OCI-M2 (cell line): ENCODE results near the gene ASPG.
"Not testable (repeated sequence)": the region's sequence is repeated elsewhere in the genome, so short reads cannot be mapped to it uniquely, and the experiment has no call there.

Experiments used
- DNase-seq: peaks from one replicate; lab custom pipeline; 2025; ENCODE audit not compliant: unreplicated experiment; lab: John Stamatoyannopoulos, UW

The ASPG gene

DNA sequence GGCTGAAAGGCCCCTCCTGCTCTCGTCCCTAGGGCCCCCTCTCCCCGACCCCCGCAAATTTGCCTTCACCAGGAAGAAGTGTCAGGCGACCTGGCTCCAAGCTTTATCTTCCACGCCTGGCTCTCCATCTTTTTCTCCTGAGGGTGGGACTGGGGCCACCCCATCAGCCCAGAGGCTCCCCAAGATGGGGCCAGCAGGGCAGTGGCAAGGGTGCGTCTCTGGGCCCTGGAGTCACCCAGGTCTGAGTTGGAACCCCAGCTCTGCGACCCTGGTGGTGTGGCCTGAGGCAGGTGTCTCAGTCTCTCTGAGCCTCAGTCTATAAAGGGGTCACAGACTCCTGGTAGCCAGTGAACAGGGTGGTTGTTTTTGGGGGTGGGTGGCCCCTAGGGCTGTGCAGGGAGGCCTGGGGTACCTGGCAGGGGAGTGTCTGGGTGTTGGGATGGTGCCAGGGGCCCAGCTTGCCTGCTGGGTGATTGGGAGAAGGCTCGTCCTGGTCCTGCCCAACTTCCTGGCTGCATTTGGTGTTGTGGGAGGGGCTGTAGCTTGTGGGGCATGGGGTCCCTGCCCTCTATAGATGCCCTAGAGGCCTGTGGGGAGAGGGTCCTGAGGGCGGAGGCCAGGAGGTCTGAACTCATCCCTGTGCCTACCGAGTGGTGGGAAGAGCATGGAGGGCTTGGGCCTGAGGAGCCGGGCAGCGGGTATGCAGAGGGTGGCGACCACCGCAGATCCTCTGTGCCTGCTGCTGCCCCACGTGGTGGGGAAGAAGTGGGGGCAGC lies 60.5 kb downstream of the ASPG start:
- DNase-seq: no peak

DNA sequence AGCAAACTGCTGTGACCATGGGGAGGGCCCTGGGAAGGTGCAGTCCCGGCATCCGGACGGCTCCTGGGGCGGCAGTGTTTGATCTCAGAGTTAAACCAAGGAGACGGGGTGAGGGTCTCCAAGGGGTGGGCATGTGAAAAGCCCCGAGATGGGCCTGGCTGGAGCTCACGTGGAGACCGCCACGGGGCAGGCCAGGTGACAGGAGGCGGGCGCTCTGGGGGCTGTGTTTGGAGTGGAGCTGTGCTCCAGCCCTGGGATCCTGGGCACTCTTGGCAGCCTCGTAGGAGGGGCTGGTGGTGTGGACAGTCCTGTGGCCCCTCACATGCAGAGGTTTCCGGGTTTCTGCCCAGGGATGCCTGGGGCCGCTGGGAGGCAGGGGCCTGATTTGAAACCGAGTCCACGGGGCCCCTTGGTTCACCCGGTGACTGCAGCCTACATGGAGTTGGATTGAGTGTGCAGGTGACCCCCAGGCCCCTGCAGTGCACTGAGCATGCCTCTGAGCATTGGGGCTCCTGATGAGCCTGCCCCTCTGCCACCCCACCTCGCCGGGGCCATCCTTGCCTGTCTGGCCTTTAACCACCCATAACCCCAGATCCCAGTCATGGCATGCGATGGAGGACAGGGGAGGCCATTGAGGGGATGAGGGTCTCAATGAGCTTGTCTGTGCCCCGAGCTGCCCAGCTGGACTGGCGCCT lies 61.3 kb downstream of the ASPG start:
- DNase-seq: no peak

DNA sequence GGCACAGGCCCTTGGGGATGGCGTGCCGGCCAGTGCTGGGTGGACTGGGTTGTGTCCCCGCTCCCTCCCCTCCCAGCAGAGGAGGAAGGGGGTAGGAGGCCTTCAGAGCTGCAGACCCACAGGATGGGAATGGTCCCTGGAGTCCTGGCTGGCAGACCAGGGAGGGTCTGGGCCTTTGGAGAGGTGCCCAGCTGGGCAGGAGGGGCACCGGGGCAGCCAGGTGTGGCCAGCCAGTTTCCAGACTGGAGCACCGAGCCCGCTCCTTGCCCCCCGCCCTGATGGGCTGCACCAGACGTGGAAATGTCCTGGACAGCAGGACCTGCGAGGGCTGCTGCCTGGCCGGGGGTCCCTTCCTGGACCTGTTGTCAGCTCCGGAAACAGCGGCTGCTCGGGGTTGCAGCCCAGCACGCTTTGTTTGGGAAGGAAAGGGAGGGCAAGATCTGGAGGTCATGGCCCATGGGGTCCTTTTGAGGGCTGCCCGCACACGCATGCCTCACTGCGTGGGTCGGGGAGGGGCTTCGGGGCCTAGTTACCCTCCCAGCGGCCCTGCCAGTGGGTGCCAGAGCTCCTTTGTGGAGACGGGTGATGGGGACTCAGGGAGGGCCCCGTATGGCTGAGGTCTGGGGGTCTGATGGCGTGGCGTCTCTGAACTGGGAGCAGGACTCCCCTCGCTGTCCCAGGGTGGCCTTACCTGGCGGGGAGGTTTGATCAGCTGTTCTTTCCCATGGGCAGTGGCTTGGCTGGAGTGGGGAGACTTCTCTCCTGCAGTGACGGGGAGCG lies 62.0 kb downstream of the ASPG start:
- no peak for DNase-seq

DNA sequence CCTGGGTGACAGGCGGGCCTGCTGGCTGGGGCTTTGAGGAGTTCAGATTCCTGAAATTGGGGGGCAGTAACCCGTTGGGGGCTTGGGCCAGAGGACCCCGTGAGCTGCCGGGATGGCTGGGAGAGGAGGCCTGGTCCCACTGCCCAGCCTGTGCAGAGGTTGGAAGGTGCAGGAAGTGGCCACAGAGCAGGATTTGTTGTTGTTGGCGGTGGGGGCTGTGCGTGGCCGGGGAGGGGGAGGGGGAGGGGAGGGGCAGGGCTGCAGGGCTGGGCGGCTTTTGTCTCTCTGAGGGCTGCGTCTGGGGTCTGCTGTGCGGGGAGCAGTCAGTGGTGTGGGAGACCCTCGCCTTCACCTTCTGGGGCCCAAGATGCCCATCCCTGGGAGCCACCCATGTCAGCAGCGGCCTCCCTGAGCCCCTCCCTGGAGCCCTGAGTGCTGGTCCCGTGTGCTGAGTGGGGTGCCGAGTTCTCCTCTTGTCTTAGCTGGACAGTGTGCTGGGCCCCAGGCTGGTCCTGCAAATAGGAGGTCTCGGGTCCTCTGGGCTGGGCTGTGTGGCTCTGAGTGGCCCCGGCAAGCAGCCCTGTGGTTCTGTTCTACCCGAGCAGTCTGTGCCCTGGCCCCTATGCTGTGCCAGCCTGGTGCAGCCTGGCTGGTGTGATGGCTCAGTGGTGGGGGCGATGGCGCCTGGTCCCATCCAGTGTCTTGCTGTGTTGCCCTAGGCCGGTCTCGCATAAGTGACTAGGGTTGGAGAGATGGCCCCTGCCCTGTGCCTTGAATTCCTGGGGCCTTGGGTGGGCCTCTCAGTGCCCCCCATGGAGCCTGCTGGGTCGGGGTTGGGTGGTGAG lies 63.2 kb downstream of the ASPG start:
- no peak for DNase-seq

DNA sequence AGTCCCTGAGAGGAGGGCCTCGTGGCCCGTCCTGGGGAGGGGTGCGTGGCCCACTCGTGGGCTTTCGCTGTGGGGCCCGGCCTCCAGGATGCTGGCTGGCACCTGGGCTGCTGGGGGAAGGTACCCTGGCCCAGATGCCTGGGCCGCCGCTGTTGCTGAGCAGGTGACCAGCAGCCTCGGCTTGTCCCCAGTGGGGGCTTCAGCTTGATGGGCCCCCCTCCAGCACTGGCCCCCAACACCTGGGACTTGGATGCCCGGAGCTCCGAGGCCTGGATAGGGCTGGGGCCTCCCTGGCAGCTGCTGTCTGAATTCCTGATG lies 63.7 kb downstream of the ASPG start:
- DNase-seq: no peak

DNA sequence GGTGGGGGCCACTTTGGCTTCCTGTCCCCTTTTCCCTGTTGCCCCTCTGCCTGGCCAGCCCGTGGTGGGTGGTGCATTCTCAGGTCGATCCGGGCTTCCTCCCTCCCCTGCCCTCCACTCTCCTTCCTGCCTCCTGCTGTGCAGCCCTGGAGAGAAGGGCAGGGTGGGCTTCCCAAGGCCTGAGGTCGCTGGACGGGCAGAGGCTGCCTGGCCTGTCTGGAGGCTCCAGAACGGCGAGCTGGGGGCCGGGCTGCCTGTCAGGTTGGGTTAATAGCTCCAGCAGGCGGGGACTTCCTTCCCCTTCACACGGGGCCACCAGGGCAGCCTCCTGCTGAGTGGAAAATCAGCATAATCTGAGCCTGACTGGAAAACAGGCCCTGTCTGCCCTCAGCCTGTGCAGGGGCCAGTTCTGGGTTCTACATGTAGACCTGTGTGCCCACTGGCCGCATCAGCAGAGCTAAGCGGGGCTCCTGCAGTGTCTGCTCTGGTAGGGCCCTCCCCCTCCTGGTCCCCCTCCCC lies 64.2 kb downstream of the ASPG start:
- DNase-seq: no peak

DNA sequence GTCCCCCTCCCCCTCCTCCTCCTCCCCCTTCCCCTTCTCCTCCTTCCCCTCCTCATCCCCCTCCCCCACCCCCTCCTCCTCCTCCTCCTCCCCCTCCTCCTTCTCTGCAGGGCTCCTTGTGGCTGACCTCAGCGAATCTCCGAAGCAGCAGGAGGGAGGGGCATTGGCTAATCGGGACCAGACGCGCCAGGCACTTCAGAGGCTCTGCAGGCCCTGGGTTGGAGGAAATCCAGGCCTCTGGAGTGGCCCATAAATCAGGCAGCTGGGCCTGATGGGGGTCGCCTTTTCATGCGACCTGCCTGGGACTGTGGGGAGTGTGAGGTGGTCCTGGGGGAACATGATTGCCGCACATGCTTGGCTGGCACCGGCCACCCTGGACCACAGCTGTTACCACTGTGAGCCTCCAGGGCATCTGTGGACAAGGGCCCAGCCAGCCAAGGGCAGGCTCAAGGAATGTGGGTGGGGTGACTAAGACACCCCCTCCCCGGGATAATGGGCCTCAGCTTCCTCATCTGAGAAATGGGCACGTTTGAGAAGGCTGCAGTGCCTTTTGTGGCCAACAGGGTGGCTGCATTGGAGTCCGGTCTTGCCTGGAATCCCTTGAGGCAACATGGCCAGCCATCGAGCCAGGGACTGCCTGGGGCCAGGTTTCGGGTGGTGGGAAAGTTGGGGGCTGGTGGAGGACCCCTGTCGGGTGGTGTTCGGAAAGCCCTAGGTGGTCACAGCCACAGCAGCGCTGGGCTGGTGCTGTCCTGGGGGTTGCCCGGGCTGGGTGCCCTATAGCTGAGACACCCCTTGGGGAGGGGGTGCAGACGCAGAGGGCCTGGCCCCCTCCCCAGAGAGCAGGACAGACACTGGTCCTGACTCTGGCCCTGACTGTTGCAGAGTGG lies 64.9 kb downstream of the ASPG start:
- no peak for DNase-seq

DNA sequence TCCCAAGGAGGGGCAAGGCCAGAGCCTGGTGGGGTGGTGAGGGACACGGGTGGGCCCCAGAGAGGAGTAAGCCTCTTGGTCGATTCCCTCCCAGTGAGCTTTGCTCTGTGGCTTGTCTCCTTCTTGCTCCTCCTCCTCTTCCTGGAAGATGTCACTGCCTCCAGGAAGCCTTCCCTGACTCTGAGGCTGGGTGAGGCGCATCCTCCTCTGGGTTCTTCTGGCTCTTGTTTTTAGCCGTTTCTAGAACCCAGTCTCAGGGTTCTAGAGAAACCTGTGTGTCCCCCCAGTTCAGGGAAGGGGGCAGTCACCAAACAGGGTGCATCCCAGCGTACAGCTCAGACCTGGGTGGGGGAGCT lies 65.5 kb downstream of the ASPG start:
- DNase-seq: no peak

DNA sequence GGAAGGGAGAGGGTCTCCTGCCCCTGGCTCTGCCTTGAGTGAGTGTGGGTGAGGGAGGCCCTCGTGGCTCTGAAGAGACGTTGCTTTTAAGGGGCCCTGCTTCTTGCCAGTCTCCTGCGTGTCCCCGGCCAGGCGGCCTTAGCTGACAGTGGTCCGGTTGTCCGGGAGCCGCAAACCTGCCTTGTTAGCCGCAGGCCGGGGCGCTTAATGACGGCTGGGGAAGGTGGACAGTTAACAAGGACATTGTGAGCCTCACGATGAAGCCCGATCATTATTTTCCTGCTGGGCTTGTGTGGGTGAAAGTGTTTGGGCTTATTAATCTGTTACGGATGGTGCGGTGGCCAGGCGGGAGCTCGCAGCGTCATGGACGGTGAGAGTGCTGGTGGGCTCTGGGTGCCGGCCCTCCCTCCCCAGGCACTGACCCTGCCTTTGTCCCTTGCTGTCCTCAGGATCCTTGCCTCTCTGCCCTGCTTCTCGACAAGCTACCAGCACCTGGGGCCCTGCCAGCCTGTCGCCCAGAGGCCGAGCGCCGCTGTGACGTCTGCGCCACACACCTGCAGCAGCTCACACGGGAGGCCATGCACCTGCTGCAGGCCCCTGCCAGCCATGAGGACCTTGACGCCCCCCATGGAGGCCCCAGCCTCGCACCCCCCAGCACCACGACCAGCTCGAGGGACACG lies 66.2 kb downstream of the ASPG start:
- no peak for DNase-seq

DNA sequence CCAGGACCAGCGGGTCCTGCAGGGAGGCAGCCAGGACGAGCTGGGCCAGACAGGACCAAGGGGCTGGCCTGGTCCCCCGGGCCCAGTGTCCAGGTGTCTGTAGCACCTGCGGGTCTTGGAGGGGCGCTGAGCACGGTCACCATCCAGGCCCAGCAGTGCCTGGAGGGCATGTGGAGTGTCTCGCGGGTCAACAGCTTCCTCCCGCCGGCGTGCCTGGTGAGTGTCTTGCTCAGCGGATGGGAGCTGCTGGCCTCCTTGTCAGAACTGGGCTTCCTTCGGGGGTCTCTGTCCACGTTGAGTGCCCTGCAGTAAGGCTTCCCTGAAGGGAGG lies 66.7 kb downstream of the ASPG start:
- DNase-seq: no peak

DNA sequence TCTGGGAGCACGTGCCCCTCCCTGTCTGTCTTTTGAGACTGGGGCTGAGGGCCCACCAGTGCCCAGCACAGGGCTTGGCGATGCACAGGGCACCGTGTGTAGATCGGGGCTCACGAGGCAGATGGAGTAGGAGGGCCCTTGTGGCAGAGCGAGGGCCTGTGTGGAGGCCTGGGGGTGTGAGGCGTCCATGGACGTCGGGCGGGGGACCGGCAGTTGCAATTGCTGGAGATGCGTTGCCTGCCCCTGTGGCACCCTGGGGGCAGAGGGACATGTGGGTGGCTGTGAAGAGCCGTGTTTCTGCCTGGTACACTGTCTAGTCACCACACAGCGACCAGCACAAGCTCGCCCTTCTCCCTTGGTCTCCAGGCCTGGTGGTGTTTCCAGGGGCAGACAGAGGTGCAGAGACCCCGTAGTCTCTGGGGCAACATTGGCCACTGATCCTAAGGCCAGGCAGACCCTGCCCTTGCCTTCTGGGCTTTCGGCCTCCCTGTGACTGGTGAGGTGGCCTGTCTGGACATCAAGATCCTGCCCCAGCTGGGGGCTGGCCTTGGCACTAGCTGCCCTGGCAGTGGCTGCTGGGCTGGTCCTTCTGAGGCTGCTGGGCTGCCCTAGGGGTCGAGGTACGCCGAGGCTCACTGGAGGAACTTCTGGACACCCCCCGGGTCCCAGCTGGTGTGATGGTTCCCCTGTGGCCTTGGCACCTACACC lies 67.3 kb downstream of the ASPG start:
- no peak for DNase-seq

DNA sequence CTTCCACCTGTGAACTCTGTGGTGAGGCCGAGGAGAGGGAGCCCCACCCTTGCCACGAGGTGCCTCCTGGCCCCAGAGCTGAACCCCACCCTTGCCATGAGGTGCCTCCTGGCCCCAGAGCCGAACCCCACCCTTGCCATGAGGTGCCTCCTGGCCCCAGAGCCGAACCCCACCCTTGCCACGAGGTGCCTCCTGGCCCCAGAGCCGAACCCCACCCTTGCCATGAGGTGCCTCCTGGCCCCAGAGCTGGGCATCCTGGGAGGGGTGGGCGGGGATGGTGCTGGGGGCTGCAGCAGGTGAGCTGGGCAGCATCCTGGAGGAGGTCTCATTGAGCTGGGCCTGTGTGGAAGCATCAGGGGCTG lies 67.9 kb downstream of the ASPG start:
- DNase-seq: not testable (repeated sequence)

DNA sequence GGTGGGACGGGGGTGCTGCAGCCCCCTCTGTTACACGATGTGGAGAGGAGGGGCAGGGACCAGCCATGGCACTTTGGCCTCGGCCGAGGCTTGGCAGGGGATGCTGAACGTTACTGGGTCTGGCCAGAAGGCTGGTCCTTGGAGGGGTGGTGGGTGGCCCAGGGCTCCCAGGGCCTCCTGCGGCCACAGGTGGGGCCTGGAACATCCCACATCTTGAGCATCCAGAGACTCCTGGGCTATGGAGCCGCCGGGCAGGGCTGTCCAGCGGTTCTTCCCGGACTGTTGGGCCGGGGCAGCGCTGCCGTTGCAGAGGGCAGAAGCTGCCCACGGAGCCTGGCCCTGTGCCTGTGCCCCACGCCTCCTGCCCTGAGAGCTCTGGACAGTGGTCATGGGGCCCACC lies 68.7 kb downstream of the ASPG start:
- no peak for DNase-seq

DNA sequence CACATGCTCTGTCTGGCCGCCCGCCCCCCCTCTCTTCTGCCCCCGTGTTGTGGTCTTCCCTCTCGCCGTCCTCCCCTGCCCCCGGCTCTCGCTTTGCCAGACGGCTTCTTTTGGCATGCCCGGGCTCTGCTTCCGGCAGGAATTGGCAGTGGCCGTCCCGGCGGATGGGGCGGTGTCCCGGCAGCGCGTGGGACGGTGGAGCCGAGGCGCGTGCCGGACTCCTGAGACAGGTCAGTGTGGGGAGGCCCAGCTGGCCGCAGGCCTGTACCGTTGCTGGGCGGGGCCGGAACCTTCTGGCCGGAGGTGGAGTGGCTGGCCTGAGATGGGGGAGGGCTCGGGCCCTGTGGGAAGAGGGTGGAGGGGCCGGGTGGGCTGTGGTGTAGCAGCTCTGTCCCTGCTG lies 70.0 kb downstream of the ASPG start:
- DNase-seq: no peak

DNA sequence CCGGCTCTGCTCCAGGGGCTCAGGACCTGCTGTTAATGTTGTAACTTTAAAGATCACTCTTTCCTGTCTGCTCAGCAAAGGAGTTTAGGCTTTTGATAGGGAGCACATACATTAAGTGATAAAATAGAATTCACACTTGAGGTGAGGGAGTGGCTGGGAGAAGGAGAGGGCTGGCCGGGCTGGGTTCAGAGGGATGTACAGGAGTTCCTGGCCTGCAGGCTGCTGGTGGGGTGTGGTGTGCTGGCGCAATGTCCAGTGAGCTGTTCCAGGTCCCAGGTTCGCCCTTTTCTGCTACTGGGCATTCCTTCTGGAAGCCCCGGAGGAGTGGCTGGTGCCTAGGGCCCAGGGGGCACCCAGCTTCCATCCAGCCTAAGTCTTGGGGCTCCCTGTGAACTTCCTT lies 70.6 kb downstream of the ASPG start:
- DNase-seq: no peak

DNA sequence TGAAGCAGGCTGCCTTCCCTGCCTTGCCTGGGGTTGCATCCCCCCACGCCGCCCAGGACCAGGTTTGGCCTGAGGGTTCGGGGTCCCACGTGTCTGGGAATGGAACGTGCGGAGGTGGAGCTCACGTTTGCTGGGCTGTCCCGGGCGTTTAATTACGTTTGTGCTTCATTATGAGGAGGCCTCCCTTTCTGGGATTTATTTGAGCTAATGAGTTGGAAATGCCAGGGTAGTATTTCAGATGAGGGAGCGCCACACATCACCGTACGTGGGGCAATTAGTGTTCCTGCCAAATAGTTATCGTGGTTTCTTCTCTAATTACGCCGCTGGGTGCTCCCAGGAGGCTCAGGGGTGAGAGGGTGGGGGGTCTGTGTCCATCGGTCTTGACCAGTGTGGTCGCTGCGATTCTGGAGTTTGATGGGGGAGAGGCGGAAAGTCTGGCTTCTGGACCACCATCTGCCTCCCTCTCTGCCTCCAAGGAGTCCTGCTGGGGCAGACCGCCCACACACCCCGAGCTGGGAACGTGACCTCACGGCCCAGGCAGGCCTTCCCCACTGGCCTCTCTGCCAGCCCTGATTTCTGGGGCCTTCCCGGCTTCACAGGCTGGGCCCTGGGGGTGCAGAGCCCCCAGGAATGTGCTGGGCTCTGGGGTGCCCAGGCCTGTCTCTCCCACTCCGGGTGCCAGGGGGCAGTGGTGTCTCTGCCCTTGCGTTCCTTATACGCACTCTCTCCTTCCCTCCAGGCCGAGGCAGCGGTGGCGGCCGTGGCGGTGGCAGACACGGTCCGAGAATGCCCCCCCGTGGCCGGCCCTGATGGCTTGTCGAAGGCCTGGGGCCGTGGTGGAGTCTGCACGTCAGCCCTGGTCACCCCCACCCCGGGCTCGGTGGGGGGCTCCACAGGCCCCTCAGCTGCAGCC lies 71.8 kb downstream of the ASPG start:
- DNase-seq: no peak

DNA sequence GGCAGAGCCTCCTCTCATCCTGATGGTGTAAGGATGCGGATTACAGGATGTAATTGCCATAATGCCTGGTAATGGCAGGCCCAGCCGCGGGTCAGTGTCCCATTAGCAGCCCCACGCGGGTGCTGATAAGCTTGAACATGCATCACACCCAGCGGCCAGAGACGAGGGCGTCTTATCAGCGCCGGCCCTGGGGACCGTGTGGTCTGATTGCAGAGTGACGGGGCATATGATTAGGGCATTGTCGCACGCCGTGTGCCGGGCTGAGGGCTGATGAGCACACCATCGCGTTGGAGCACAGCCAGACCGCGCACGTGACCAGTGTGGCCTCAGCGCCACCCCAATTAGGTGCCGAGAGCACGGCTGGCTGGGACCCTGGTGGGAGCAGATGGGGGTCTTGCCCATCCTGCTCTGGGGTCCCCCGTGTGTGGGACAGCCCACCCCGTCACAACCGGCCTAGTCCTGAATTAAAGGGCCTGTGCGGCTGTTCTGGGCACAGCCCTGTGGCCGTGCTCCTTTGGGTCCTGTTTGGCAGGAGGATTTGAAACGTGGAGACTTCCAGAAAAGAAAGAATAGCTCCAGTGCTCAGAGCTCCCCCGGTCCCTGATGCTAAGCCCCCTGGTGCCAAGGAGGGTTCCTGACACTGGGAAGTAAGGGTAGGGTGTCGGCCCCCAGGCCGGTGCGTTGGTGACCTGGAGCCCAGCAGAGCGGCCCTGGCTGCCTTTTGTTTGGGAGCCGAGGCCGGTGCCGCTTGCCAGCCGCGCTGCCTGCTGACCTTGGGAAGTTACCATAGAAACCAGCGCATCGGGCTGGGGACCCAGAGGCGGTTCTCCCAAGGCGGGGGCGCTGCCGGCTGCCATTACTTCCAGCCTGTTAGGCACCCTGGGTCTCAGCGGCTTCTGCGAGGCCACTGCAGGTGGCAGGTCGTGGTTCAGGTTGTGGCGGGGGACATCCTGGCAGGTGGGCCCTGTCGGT lies 73.6 kb downstream of the ASPG start:
- DNase-seq: no peak
